Measurements from ENCODE around the gene CETN3. TPM values are rescaled to one million over a fixed set of nuclear protein-coding genes. Genes with fewer than 3 reads are reported as not detected.

The CETN3 gene
- total RNA-seq, 1 donor from 2014 or later = 11.0 TPM

DNA sequence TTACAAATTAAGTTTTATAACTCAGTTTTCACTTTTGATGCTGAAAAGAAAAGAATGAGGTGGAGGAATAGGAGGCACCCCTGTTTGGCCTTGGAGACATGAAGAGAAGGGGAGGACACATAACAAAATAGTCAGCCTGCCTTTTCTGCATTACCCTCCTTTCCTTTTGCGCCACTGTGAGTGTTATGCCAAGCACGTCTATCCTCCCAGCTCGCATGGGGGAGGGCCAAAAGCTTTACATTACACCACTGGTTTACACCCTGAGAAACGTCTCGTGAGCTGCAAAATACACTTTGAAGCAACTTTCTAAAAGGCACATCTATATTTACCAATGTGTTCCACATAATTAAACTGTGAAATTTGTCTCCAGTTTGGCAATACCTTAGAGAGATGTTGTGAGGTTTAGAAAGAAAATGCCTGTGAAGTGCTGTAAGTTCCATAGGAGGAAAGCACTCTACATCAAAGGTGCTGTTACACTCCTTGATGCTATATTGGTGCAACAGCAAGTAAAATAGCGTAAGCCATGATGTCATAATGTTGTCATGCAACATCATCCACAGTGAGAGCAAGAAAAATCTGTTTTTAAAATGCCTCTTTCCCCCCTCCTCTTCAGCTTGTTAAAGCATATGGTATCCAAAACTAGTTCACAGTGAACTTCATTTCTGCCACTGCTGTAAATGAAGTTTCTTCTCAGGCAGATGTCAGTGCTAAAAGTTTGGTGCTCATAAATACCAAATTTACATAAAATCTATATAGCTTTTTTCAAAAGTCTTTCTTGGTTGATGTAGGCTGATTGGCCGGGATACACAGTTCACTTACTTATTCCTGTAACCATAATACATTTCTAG lies 50.3 kb downstream of the CETN3 start:
- DNase-seq (ENCODE audit: extremely low spot score in 2 of 2) = no peak
- Histone ChIP-seq H3K4me1 (no peaks in the 10 kb centered on the region), H3K4me3 (no peak overlapping the region), H3K27me3 (no peaks in the 10 kb centered on the region), H3K27ac (no peak overlapping the region), H3K36me3 (no peaks in the 10 kb centered on the region), H3K9me3 (no peaks in the 10 kb centered on the region)
- intact Hi-C loops (cut with DNase I) = no loop called here
- no peak for TF ChIP-seq POLR2AphosphoS5 (IDR thresholded peaks at IDR 0.05; ENCODE audit: insufficient read depth in 1 of 2, low read depth in 1 of 2)
- no peak for TF ChIP-seq POLR2A (IDR thresholded peaks at IDR 0.05)
- TF ChIP-seq, protein P1, sequence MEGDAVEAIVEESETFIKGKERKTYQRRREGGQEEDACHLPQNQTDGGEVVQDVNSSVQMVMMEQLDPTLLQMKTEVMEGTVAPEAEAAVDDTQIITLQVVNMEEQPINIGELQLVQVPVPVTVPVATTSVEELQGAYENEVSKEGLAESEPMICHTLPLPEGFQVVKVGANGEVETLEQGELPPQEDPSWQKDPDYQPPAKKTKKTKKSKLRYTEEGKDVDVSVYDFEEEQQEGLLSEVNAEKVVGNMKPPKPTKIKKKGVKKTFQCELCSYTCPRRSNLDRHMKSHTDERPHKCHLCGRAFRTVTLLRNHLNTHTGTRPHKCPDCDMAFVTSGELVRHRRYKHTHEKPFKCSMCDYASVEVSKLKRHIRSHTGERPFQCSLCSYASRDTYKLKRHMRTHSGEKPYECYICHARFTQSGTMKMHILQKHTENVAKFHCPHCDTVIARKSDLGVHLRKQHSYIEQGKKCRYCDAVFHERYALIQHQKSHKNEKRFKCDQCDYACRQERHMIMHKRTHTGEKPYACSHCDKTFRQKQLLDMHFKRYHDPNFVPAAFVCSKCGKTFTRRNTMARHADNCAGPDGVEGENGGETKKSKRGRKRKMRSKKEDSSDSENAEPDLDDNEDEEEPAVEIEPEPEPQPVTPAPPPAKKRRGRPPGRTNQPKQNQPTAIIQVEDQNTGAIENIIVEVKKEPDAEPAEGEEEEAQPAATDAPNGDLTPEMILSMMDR (IDR thresholded peaks at IDR 0.05) = no peak

DNA sequence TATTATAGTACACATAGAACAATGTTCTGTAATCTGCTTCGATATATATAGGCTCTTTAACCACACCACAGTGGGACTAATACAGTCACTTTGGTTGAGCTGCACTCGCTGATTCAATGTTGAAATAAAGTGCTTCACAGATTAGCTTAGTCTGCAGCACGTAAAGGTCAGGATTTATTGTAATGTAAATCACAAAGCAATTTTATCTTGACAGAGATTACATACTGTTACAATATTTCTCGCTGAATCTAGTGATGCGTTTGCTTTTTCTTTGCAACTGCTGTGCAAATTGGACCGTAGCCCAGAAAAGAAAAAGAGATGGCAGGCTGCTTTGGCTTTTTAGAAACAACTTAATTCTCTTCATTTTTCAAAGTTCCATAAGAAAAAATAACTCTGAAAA lies 52.9 kb downstream of the CETN3 start:
- TF ChIP-seq POLR2A (IDR thresholded peaks at IDR 0.05) = no peak
- TF ChIP-seq POLR2AphosphoS5 (IDR thresholded peaks at IDR 0.05; ENCODE audit: insufficient read depth in 1 of 2, low read depth in 1 of 2) = no peak
- TF ChIP-seq, protein P1 (IDR thresholded peaks at IDR 0.05) = no peak
- Histone ChIP-seq H3K36me3 (no peaks in the 10 kb centered on the region), H3K27me3 (no peaks in the 10 kb centered on the region), H3K9me3 (no peaks in the 10 kb centered on the region), H3K4me3 (no peak overlapping the region), H3K4me1 (no peaks in the 10 kb centered on the region), H3K27ac (no peak overlapping the region)
- intact Hi-C loops (cut with DNase I) = no loop called here
- no peak for DNase-seq (ENCODE audit: extremely low spot score in 2 of 2)

DNA sequence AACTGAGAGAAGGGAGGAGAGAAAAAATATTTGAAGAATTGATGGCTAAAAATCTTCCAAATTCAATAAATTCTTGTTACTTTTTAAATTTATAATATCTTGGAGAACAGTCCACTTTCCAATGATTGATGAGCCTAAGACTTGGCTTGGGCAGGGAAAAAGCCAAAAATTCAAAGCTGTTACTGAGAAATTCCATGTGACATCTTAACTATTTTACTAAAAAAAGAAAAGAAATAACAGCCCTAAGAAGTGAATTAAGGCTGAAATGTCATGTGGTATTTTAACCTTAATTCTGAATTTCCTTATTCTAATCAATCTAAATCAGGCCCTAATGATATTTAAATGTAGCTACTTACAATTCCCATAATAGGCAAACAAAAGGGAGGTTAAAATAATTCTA lies 53.4 kb downstream of the CETN3 start:
- no peak overlapping the region for H3K27ac ChIP-seq
- no peaks in the 10 kb centered on the region for H3K9me3 ChIP-seq
- no peaks in the 10 kb centered on the region for H3K27me3 ChIP-seq
- H3K4me3 ChIP-seq = no peak overlapping the region
- no peaks in the 10 kb centered on the region for H3K4me1 ChIP-seq
- DNase-seq (ENCODE audit: extremely low spot score in 2 of 2) = no peak
- TF ChIP-seq, protein P1 (IDR thresholded peaks at IDR 0.05) = no peak
- no peak for TF ChIP-seq POLR2AphosphoS5 (IDR thresholded peaks at IDR 0.05; ENCODE audit: insufficient read depth in 1 of 2, low read depth in 1 of 2)
- TF ChIP-seq POLR2A (IDR thresholded peaks at IDR 0.05) = no peak
- intact Hi-C loops (cut with DNase I) = no loop called here
- H3K36me3 ChIP-seq = no peaks in the 10 kb centered on the region

DNA sequence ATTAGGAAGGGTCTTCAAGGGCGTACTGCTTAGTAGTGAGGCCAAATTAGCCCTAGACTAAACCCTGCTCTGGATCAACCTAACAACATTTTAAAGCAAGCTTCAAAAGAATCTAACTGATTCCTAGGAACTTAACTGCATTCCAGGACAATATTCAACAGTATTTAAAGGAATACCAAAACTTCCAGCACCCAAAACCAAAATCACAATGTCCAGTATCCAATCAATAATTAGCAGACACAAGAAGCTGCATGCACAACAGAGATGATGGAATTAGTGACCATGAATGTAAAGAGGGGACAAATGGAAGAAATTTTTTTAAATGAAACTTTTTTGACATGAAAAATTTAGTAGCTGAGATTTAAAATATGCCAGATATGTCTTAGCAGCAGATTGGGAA lies 53.9 kb downstream of the CETN3 start:
- TF ChIP-seq POLR2AphosphoS5 (IDR thresholded peaks at IDR 0.05; ENCODE audit: insufficient read depth in 1 of 2, low read depth in 1 of 2) (no peak), POLR2A (IDR thresholded peaks at IDR 0.05) (no peak)
- TF ChIP-seq, protein P1 (IDR thresholded peaks at IDR 0.05) = no peak
- Histone ChIP-seq H3K9me3 (no peaks in the 10 kb centered on the region), H3K4me3 (no peak overlapping the region), H3K36me3 (no peaks in the 10 kb centered on the region), H3K27me3 (no peaks in the 10 kb centered on the region), H3K4me1 (no peaks in the 10 kb centered on the region), H3K27ac (no peak overlapping the region)
- no peak for DNase-seq (ENCODE audit: extremely low spot score in 2 of 2)
- intact Hi-C loops (cut with DNase I) = no loop called here

DNA sequence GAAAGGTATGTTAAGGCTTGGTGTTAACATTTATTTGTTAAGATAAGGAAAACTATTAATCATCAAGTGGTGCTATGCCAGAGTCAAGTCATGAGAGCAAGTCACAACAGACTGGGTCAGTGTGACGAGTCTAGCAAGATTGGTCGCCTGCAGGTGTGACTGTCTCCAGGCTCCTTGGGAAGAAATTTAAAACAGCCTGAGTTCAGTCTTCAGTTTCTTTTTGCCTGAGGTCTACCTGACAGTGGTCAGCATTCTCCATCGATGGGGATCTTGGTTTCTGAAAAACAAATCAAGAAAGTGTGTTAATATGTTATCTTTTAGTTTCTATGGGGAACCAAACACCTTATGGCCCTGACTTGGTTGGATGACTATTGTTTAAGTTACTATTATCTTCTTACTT lies 56.3 kb downstream of the CETN3 start:
- Histone ChIP-seq H3K27ac (no peak overlapping the region), H3K4me1 (no peaks in the 10 kb centered on the region), H3K9me3 (no peaks in the 10 kb centered on the region), H3K27me3 (no peaks in the 10 kb centered on the region), H3K36me3 (no peaks in the 10 kb centered on the region), H3K4me3 (no peak overlapping the region)
- no peak for DNase-seq (ENCODE audit: extremely low spot score in 2 of 2)
- intact Hi-C loops (cut with DNase I) = no loop called here
- no peak for TF ChIP-seq POLR2AphosphoS5 (IDR thresholded peaks at IDR 0.05; ENCODE audit: insufficient read depth in 1 of 2, low read depth in 1 of 2)
- TF ChIP-seq, protein P1 (IDR thresholded peaks at IDR 0.05) = no peak
- no peak for TF ChIP-seq POLR2A (IDR thresholded peaks at IDR 0.05)
